Measurements from ENCODE around the gene NT5M.

NT5M gene

GRCh38 chr17:17303847-17304490 is 796 bp downstream of the NT5M start:
- H3K4me3 ChIP-seq (ENCODE audit: low read depth, low read length) = peak overlapping the region; percentile 64
- TF ChIP-seq CTCF (IDR thresholded peaks at IDR 0.05; ENCODE audit: low read depth, low read length, missing control alignments) = no peak
- DNase-seq (ENCODE audit: low read depth) = no peak

GRCh38 chr17:17304521-17304985 is 1.4 kb downstream of the NT5M start:
- no peak for TF ChIP-seq CTCF (IDR thresholded peaks at IDR 0.05; ENCODE audit: low read depth, low read length, missing control alignments)
- H3K4me3 ChIP-seq (ENCODE audit: low read depth, low read length) = peak overlapping the region; percentile 64; the same call in 1 of the 2 replicates
- no peak for DNase-seq (ENCODE audit: low read depth)

- TF ChIP-seq CTCF (IDR thresholded peaks at IDR 0.05; ENCODE audit: low read depth, low read length, missing control alignments) = no peak
- peak; percentile 68 for DNase-seq (ENCODE audit: low read depth)
- H3K4me3 ChIP-seq (ENCODE audit: low read depth, low read length) = no peak overlapping the region
Observed at GRCh38 chr17:17305281-17305801, 2.2 kb downstream of the NT5M start.

GRCh38 chr17:17309356-17309755 is 6.2 kb downstream of the NT5M start:
- no peak for TF ChIP-seq CTCF (IDR thresholded peaks at IDR 0.05; ENCODE audit: low read depth, low read length, missing control alignments)
- DNase-seq (ENCODE audit: low read depth) = no peak
- no peak overlapping the region for H3K4me3 ChIP-seq (ENCODE audit: low read depth, low read length)

GRCh38 chr17:17313350-17313991 is 10.3 kb downstream of the NT5M start:
- peak; percentile 83 for TF ChIP-seq CTCF (IDR thresholded peaks at IDR 0.05; ENCODE audit: low read depth, low read length, missing control alignments)
- DNase-seq (ENCODE audit: low read depth) = no peak
- H3K4me3 ChIP-seq (ENCODE audit: low read depth, low read length) = no peak overlapping the region

GRCh38 chr17:17314501-17315071 is 11.4 kb downstream of the NT5M start:
- TF ChIP-seq CTCF (IDR thresholded peaks at IDR 0.05; ENCODE audit: low read depth, low read length, missing control alignments) = no peak

More at GRCh38 chr17:17314501-17315071, 11.4 kb downstream of the NT5M start:
- no peak for DNase-seq (ENCODE audit: low read depth)
- H3K4me3 ChIP-seq (ENCODE audit: low read depth, low read length) = no peak overlapping the region
